ENCODE data around the gene PLD4.

DNA sequence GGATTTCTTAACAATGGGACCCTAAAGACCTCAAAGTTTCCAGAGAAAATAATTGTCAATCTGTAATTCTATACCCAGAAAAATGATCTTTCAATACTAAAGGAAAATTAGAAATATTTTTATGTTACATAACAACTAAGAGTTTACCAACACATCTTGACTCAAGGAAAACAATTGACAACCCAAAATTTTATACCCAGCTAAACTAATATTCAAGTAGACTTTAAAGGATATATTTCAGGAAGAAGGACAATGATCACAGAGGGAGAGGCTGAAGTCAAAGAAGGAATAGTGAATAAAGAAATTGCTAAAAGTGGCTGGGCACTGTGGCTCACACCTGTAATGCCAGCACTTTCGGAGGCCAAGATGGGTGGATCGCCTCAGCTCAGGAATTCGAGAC, 12.6 kb upstream of the PLD4 start:
- TF ChIP-seq, protein P1, sequence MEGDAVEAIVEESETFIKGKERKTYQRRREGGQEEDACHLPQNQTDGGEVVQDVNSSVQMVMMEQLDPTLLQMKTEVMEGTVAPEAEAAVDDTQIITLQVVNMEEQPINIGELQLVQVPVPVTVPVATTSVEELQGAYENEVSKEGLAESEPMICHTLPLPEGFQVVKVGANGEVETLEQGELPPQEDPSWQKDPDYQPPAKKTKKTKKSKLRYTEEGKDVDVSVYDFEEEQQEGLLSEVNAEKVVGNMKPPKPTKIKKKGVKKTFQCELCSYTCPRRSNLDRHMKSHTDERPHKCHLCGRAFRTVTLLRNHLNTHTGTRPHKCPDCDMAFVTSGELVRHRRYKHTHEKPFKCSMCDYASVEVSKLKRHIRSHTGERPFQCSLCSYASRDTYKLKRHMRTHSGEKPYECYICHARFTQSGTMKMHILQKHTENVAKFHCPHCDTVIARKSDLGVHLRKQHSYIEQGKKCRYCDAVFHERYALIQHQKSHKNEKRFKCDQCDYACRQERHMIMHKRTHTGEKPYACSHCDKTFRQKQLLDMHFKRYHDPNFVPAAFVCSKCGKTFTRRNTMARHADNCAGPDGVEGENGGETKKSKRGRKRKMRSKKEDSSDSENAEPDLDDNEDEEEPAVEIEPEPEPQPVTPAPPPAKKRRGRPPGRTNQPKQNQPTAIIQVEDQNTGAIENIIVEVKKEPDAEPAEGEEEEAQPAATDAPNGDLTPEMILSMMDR (IDR thresholded peaks at IDR 0.05; ENCODE audit: low read length), result no peak
- TF ChIP-seq EZH2 (IDR thresholded peaks at IDR 0.05; ENCODE audit: borderline replicate concordance, low read length), result no peak

Measured in OCI-LY1 (cell line).